Fibroblast of lung (primary cell): Measurements from ENCODE around the gene ZNRF3. TPM values are rescaled to one million over a fixed set of nuclear protein-coding genes. Genes with fewer than 3 reads are reported as not detected.
"Not testable (repeated sequence)": the region's sequence is repeated elsewhere in the genome, so short reads cannot be mapped to it uniquely, and the experiment has no call there.

Experiments used
- DNase-seq, 2 donors: peaks; one replicate each; pipeline versions ENCODE4 v3.0.0 to v3.0.0-alpha.2; 2010; ENCODE audit warnings: low read depth in 2 of 2
- H2AFZ ChIP-seq: 2 replicates; pipeline ENCODE4 v1.5.1; 2012; ENCODE audit warnings: low read length, control low read depth, inconsistent platforms
- H3K27ac ChIP-seq: 2 replicates; pipeline ENCODE4 v1.5.1; 2011; ENCODE audit warnings: low read length, control low read depth; ENCODE audit not compliant: insufficient read depth
- H3K27me3 ChIP-seq: 2 replicates; pipeline ENCODE4 v1.5.1; 2011; ENCODE audit warnings: mild to moderate bottlenecking, low read length; ENCODE audit not compliant: control insufficient read depth, insufficient read depth
- H3K36me3 ChIP-seq: 2 replicates; pipeline ENCODE4 v1.5.1; 2011; ENCODE audit warnings: low read length; ENCODE audit not compliant: control insufficient read depth, insufficient read depth
- H3K4me1 ChIP-seq: 2 replicates; pipeline ENCODE4 v1.5.1; 2011; ENCODE audit warnings: low read length; ENCODE audit not compliant: control insufficient read depth, insufficient read depth; ENCODE audit errors: extremely low read depth
- H3K4me2 ChIP-seq: 2 replicates; pipeline ENCODE4 v1.5.1; 2011; ENCODE audit warnings: low read length, control low read depth; ENCODE audit not compliant: insufficient read depth; ENCODE audit errors: extremely low read depth
- H3K4me3 ChIP-seq, 4 experiments: fragments of 200-600 bp in 1 of 4; sonication (generic) in 1 of 4; replicated peaks in 1 of 4; 2 replicates each; pipeline ENCODE4 v1.5.1; 2011 to 2016; ENCODE audit warnings: low read length in 4 of 4, low read depth in 3 of 4, mild to moderate bottlenecking in 3 of 4, control low read depth in 2 of 4, inconsistent platforms in 1 of 4, mixed read lengths in 1 of 4; ENCODE audit not compliant: insufficient read depth in 1 of 4; ENCODE audit errors: control extremely low read depth in 1 of 4
- H3K79me2 ChIP-seq: 2 replicates; pipeline ENCODE4 v1.5.1; 2012; ENCODE audit warnings: mild to moderate bottlenecking, low read length, inconsistent platforms; ENCODE audit not compliant: control insufficient read depth, insufficient read depth
- H3K9ac ChIP-seq: 2 replicates; pipeline ENCODE4 v1.5.1; 2011; ENCODE audit warnings: mild to moderate bottlenecking, low read length, control low read depth; ENCODE audit not compliant: insufficient read depth
- H3K9me3 ChIP-seq: 2 replicates; pipeline ENCODE4 v1.5.1; 2012; ENCODE audit warnings: low read depth, low read length; ENCODE audit not compliant: control insufficient read depth, insufficient read depth
- H4K20me1 ChIP-seq: 2 replicates; pipeline ENCODE4 v1.5.1; 2011; ENCODE audit warnings: low read length; ENCODE audit not compliant: control insufficient read depth, insufficient read depth; ENCODE audit errors: extremely low read depth
- CTCF ChIP-seq, 2 donors: IDR thresholded peaks in 1 of 2; conservative IDR thresholded peaks in 1 of 2; 1 replicate in 1 of 2; 2 replicates in 1 of 2; pipeline ENCODE4 v1.5.1; 2011 to 2012; ENCODE audit warnings: low read length in 2 of 2, control low read depth in 1 of 2, inconsistent platforms in 1 of 2, low read depth in 1 of 2, mild to moderate bottlenecking in 1 of 2
- EZH2 ChIP-seq: IDR thresholded peaks from 2 replicates; pipeline ENCODE4 v1.5.1; 2012; ENCODE audit warnings: low read length, control low read depth, mild to moderate bottlenecking; ENCODE audit errors: missing control alignments
- polyA plus RNA-seq, 2 donors: library from polyadenylated mRNA; depleted of rRNA in 1 of 2; stranded (reverse) in 1 of 2; unstranded in 1 of 2; fragments of >200 nt; gene quantifications; 2 replicates each; pipeline ENCODE4 v1.2.1, GENCODE V29; 2011 to 2012; ENCODE audit warnings: missing spikeins in 1 of 2
- total RNA-seq: library from RNA; depleted of rRNA; stranded (reverse); fragments of >200 nt; gene quantifications from 2 replicates; pipeline ENCODE4 v1.2.1, GENCODE V29; 2014

The ZNRF3 gene
- total and polyA plus RNA-seq, 2 donors (not counting 1 experiment from before 2014, with no cell fraction given) = 1.1 to 2.6 TPM

GRCh38 chr22:29082826-29083545 lies 199.6 kb downstream of the ZNRF3 start:
- no peak for DNase-seq
- H4K20me1 ChIP-seq = no peaks in the 10 kb centered on the region
- no peak overlapping the region for H3K4me2 ChIP-seq
- TF ChIP-seq EZH2 (no peak), CTCF (conservative IDR thresholded peaks at IDR 0.05 in 1 of 2, IDR thresholded peaks at IDR 0.05 in 1 of 2; ENCODE audit: low read depth in 1 of 2, low read length in 2 of 2) (no peak)
- no peak overlapping the region for H3K27ac ChIP-seq
- no peak overlapping the region for H3K9ac ChIP-seq
- peaks cover 3% of the 10 kb centered on the region for H3K4me1 ChIP-seq
- no peaks in the 10 kb centered on the region for H3K36me3 ChIP-seq
- no peaks in the 10 kb centered on the region for H3K79me2 ChIP-seq
- H3K4me3 ChIP-seq = no peak overlapping the region
- no peaks in the 10 kb centered on the region for H3K9me3 ChIP-seq
- H2AFZ ChIP-seq = no peak overlapping the region
- no peaks in the 10 kb centered on the region for H3K27me3 ChIP-seq

GRCh38 chr22:29083576-29083932 lies 200.2 kb downstream of the ZNRF3 start:
- not testable (repeated sequence) for H3K27me3 ChIP-seq, H3K9ac ChIP-seq, H2AFZ ChIP-seq, H3K4me1 ChIP-seq, DNase-seq, H3K4me2 ChIP-seq, H4K20me1 ChIP-seq, H3K9me3 ChIP-seq, H3K79me2 ChIP-seq, H3K27ac ChIP-seq, H3K36me3 ChIP-seq, H3K4me3 ChIP-seq

GRCh38 chr22:29083933-29084591 lies 200.7 kb downstream of the ZNRF3 start:
- no peaks in the 10 kb centered on the region for H3K79me2 ChIP-seq
- peaks cover 3% of the 10 kb centered on the region for H3K4me1 ChIP-seq
- DNase-seq = peak in 1 of 2 donors; percentile 48
- no peaks in the 10 kb centered on the region for H3K9me3 ChIP-seq
- H3K4me2 ChIP-seq = no peak overlapping the region
- H3K4me3 ChIP-seq = no peak overlapping the region
- no peaks in the 10 kb centered on the region for H4K20me1 ChIP-seq
- TF ChIP-seq CTCF (conservative IDR thresholded peaks at IDR 0.05 in 1 of 2, IDR thresholded peaks at IDR 0.05 in 1 of 2; ENCODE audit: low read depth in 1 of 2, low read length in 2 of 2) (no peak), EZH2 (no peak)
- no peaks in the 10 kb centered on the region for H3K36me3 ChIP-seq
- H3K27ac ChIP-seq = peak overlapping the region; percentile 37
- no peaks in the 10 kb centered on the region for H3K27me3 ChIP-seq
- no peak overlapping the region for H3K9ac ChIP-seq
- H2AFZ ChIP-seq = no peak overlapping the region
